HepG2 (cell line): ENCODE data around the gene DPF1. TPM values are rescaled to one million over a fixed set of nuclear protein-coding genes. Genes with fewer than 3 reads are reported as not detected.

Experiments
- GABPA ChIP-seq, 2 experiments: IDR thresholded peaks; 2 replicates each; pipeline ENCODE4 v1.6.1; 2011 to 2016; ENCODE audit warnings: low read depth in 2 of 2, low read length in 1 of 2, missing biosample characterization in 1 of 2, missing genetic modification characterization in 1 of 2
- GATAD2A ChIP-seq: IDR thresholded peaks from 2 replicates; pipeline ENCODE4 v1.6.1; 2016
- KLF6 ChIP-seq: IDR thresholded peaks from 2 replicates; pipeline ENCODE4 v1.8.0; 2016; ENCODE audit warnings: missing biosample characterization, missing genetic modification reagents
- MEIS2 ChIP-seq: sonication (generic); formaldehyde crosslinking; IDR thresholded peaks from 2 replicates; pipeline ENCODE4 v1.9.0; 2021; ENCODE audit warnings: mild to moderate bottlenecking, missing genetic modification reagents
- NFYB ChIP-seq: sonication (generic); formaldehyde crosslinking; IDR thresholded peaks from 2 replicates; pipeline ENCODE4 v1.4.0; 2020; ENCODE audit warnings: missing genetic modification reagents
- NR2C2 ChIP-seq: sonication (generic); formaldehyde crosslinking; IDR thresholded peaks from 2 replicates; pipeline ENCODE4 v1.4.0; 2020; ENCODE audit warnings: missing genetic modification reagents, mild to moderate bottlenecking, moderate library complexity, borderline replicate concordance
- SP4 ChIP-seq: sonication (generic); formaldehyde crosslinking; IDR thresholded peaks from 2 replicates; pipeline ENCODE4 v1.8.1; 2023; ENCODE audit warnings: mild to moderate bottlenecking, missing genetic modification reagents
- ZFP36 ChIP-seq: fragments of 150-350 bp; IDR thresholded peaks from 2 replicates; pipeline ENCODE4 v1.6.1; 2018; ENCODE audit warnings: borderline replicate concordance, low read length, low read depth; ENCODE audit not compliant: partially characterized antibody
- ZNF12 ChIP-seq: sonication (generic); formaldehyde crosslinking; IDR thresholded peaks from 2 replicates; pipeline ENCODE4 v1.5.0; 2020; ENCODE audit warnings: missing genetic modification reagents
- ZNF296 ChIP-seq: sonication (generic); formaldehyde crosslinking; conservative IDR thresholded peaks from 2 replicates; pipeline ENCODE4 v1.5.0; 2020; ENCODE audit warnings: mild to moderate bottlenecking, missing genetic modification reagents
- ZNF333 ChIP-seq: sonication (generic); formaldehyde crosslinking; IDR thresholded peaks from 2 replicates; pipeline ENCODE4 v1.4.0; 2020; ENCODE audit warnings: mild to moderate bottlenecking, missing genetic modification reagents, borderline replicate concordance
- ZNF549 ChIP-seq: sonication (generic); formaldehyde crosslinking; IDR thresholded peaks from 2 replicates; pipeline ENCODE4 v1.5.0; 2020; ENCODE audit warnings: missing genetic modification reagents
- polyA plus RNA-seq, 8 experiments: library from polyadenylated mRNA; depleted of rRNA in 3 of 8; stranded (reverse) in 7 of 8; unstranded in 1 of 8; fragments of >200 nt; fragmentation: Illumina TruSeq in 4 of 8; extraction: Trizol in 4 of 8; gene quantifications; 2 replicates each; pipeline versions ENCODE4 v1.2.1 to v1.2.3, GENCODE V29; 2011 to 2016; ENCODE audit warnings: low read depth in 4 of 8, missing spikeins in 1 of 8, mixed read lengths in 1 of 8; ENCODE audit not compliant: insufficient read depth in 1 of 8
- total RNA-seq, 5 experiments: library from RNA; depleted of rRNA; stranded (reverse); fragments of >200 nt; fragmentation: Illumina TruSeq; extraction: Trizol; gene quantifications; 2 replicates each; pipeline ENCODE4 v1.2.3, GENCODE V29; 2016; ENCODE audit warnings: low read depth in 1 of 5
- TF ChIP-seq, protein P1 (sequence below): IDR thresholded peaks from 2 replicates; pipeline ENCODE4 v1.6.1; 2012; ENCODE audit warnings: low read length, improper control_type of control experiment
- TF ChIP-seq, protein P2 (sequence below): sonication (generic); formaldehyde crosslinking; IDR thresholded peaks from 2 replicates; pipeline ENCODE4 v1.9.0; 2021; ENCODE audit warnings: missing genetic modification reagents, borderline replicate concordance
- TF ChIP-seq, protein P3 (sequence below): sonication (generic); formaldehyde crosslinking; IDR thresholded peaks from 2 replicates; pipeline ENCODE4 v1.4.0; 2020; ENCODE audit warnings: missing genetic modification reagents, mild to moderate bottlenecking, borderline replicate concordance
- TF ChIP-seq, protein P4 (sequence below): IDR thresholded peaks from 2 replicates; pipeline ENCODE4 v1.6.1; 2012; ENCODE audit warnings: low read depth, low read length, improper control_type of control experiment
- TF ChIP-seq, protein P5 (sequence below): sonication (generic); formaldehyde crosslinking; IDR thresholded peaks from 2 replicates; pipeline ENCODE4 v1.4.0; 2020; ENCODE audit warnings: low read depth, mild to moderate bottlenecking, missing genetic modification reagents
- TF ChIP-seq, protein P6 (sequence below): sonication (generic); formaldehyde crosslinking; IDR thresholded peaks from 2 replicates; pipeline ENCODE4 v1.8.1; 2023; ENCODE audit warnings: mild to moderate bottlenecking, missing genetic modification reagents, borderline replicate concordance

The DPF1 gene
- total and polyA plus RNA-seq, 2 of the 13 experiments (the other 11 are each of a cell fraction or from before 2014, with no cell fraction given) = 1.0 to 3.2 TPM

DNA sequence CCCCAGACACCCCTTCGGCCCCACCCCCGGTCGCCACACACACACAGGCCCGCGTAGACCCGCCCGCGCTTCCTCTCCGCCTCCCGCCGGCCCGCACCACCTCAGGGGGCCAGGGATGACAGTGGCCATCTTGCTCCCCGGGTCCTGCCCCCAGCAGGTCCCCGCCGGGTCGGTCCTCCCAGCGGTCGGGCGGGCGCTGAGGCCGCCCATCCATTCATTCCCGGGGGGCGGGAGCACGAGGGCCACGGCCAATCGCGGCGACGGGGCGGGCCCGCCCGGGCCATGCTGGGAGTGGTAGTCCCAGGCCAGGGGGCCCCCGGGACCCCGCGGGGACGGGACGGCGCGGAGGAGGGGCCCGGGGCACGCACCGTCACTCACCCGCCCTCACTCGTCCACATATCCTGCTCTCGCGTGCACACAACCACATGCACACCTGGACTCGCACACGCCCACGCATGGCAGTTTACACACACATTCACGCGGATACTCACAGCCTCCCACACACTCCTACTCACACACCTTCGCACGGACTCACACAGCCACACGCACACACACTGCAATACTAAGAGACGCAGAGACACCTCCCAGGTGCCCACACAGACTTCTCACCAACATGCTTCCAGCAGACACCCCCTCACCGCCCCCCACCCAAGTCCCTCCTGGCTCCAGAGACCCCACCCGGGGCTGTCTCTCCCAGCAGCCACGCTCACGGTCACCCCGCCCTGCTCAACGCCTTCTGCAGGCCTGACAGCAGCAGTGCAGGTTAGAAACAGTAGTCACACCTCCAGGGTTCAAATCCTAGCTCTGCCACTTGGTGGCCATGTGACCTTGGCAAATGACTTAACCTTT lies at the start of gene DPF1 (continued):
- TF ChIP-seq, protein P1, sequence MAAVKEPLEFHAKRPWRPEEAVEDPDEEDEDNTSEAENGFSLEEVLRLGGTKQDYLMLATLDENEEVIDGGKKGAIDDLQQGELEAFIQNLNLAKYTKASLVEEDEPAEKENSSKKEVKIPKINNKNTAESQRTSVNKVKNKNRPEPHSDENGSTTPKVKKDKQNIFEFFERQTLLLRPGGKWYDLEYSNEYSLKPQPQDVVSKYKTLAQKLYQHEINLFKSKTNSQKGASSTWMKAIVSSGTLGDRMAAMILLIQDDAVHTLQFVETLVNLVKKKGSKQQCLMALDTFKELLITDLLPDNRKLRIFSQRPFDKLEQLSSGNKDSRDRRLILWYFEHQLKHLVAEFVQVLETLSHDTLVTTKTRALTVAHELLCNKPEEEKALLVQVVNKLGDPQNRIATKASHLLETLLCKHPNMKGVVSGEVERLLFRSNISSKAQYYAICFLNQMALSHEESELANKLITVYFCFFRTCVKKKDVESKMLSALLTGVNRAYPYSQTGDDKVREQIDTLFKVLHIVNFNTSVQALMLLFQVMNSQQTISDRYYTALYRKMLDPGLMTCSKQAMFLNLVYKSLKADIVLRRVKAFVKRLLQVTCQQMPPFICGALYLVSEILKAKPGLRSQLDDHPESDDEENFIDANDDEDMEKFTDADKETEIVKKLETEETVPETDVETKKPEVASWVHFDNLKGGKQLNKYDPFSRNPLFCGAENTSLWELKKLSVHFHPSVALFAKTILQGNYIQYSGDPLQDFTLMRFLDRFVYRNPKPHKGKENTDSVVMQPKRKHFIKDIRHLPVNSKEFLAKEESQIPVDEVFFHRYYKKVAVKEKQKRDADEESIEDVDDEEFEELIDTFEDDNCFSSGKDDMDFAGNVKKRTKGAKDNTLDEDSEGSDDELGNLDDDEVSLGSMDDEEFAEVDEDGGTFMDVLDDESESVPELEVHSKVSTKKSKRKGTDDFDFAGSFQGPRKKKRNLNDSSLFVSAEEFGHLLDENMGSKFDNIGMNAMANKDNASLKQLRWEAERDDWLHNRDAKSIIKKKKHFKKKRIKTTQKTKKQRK = no peak
- TF ChIP-seq KLF6 (no peak), ZNF549 (no peak), ZFP36 (no peak), NFYB (peak; percentile 88), ZNF12 (CRISPR knock-in tag) (no peak), GABPA (IDR thresholded peaks at IDR 0.05; ENCODE audit: low read depth, low read length) (no peak), GABPA (CRISPR knock-in tag; IDR thresholded peaks at IDR 0.05; ENCODE audit: low read depth) (no peak), NR2C2 (peak; percentile 51; the same call in 1 of the 2 replicates), SP4 (CRISPR knock-in tag) (peak; percentile 98), GATAD2A (CRISPR knock-in tag) (no peak), MEIS2 (CRISPR knock-in tag) (no peak), ZNF296 (CRISPR knock-in tag) (no peak), ZNF333 (CRISPR knock-in tag) (no peak)
- TF ChIP-seq, protein P2, sequence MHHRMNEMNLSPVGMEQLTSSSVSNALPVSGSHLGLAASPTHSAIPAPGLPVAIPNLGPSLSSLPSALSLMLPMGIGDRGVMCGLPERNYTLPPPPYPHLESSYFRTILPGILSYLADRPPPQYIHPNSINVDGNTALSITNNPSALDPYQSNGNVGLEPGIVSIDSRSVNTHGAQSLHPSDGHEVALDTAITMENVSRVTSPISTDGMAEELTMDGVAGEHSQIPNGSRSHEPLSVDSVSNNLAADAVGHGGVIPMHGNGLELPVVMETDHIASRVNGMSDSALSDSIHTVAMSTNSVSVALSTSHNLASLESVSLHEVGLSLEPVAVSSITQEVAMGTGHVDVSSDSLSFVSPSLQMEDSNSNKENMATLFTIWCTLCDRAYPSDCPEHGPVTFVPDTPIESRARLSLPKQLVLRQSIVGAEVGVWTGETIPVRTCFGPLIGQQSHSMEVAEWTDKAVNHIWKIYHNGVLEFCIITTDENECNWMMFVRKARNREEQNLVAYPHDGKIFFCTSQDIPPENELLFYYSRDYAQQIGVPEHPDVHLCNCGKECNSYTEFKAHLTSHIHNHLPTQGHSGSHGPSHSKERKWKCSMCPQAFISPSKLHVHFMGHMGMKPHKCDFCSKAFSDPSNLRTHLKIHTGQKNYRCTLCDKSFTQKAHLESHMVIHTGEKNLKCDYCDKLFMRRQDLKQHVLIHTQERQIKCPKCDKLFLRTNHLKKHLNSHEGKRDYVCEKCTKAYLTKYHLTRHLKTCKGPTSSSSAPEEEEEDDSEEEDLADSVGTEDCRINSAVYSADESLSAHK (CRISPR knock-in tag) = no peak
- TF ChIP-seq, protein P3, sequence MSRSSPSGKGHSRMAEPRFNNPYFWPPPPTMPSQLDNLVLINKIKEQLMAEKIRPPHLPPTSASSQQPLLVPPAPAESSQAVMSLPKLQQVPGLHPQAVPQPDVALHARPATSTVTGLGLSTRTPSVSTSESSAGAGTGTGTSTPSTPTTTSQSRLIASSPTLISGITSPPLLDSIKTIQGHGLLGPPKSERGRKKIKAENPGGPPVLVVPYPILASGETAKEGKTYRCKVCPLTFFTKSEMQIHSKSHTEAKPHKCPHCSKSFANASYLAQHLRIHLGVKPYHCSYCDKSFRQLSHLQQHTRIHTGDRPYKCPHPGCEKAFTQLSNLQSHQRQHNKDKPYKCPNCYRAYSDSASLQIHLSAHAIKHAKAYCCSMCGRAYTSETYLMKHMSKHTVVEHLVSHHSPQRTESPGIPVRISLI (CRISPR knock-in tag) = no peak; the same call in 1 of the 2 replicates
- TF ChIP-seq, protein P4, sequence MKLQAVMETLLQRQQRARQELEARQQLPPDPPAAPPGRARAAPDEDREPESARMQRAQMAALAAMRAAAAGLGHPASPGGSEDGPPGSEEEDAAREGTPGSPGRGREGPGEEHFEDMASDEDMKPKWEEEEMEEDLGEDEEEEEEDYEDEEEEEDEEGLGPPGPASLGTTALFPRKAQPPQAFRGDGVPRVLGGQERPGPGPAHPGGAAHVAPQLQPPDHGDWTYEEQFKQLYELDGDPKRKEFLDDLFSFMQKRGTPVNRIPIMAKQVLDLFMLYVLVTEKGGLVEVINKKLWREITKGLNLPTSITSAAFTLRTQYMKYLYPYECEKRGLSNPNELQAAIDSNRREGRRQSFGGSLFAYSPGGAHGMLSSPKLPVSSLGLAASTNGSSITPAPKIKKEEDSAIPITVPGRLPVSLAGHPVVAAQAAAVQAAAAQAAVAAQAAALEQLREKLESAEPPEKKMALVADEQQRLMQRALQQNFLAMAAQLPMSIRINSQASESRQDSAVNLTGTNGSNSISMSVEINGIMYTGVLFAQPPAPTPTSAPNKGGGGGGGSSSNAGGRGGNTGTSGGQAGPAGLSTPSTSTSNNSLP = no peak
- TF ChIP-seq, protein P5, sequence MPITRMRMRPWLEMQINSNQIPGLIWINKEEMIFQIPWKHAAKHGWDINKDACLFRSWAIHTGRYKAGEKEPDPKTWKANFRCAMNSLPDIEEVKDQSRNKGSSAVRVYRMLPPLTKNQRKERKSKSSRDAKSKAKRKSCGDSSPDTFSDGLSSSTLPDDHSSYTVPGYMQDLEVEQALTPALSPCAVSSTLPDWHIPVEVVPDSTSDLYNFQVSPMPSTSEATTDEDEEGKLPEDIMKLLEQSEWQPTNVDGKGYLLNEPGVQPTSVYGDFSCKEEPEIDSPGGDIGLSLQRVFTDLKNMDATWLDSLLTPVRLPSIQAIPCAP = no peak
- TF ChIP-seq, protein P6, sequence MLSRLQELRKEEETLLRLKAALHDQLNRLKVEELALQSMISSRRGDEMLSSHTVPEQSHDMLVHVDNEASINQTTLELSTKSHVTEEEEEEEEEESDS (CRISPR knock-in tag) = no peak
